Measurements from ENCODE around the gene TMEM260. TPM values are rescaled to one million over a fixed set of nuclear protein-coding genes. Genes with fewer than 3 reads are reported as not detected.
A peak's percentile ranks its signal among the peaks of the same experiment; 100 is the strongest.

The TMEM260 gene
- total RNA-seq, 1 experiment from 2014 or later, result 20.0 TPM

GRCh38 chr14:56648508-56649301 is 69.1 kb downstream of the TMEM260 start:
- no peak overlapping the region for H3K14ac ChIP-seq (ENCODE audit: insufficient read depth, low read length)
- DNase-seq, result no peak
- H3K4ac ChIP-seq (ENCODE audit: low read depth, low read length), result no peak overlapping the region
- no peak overlapping the region for H3K23ac ChIP-seq (ENCODE audit: insufficient read length, low read depth, low read length)
- no peak overlapping the region for H4K5ac ChIP-seq (ENCODE audit: insufficient read length, low read depth, low read length)
- H2BK20ac ChIP-seq (ENCODE audit: low read depth, low read length, poor library complexity, severe bottlenecking), result no peak overlapping the region
- H3K4me1 Mint-ChIP-seq, result peaks cover 24 to 28% of the 10 kb centered on the region in 2 experiments
- H2BK5ac ChIP-seq (ENCODE audit: insufficient read length, low read length), result no peak overlapping the region
- no peak overlapping the region for H2BK120ac ChIP-seq (ENCODE audit: low read depth, low read length, poor library complexity, severe bottlenecking)
- no peak overlapping the region for H3K56ac ChIP-seq (ENCODE audit: insufficient read length, low read depth, low read length)
- peak overlapping the region in 1 of 3 experiments; percentile 86; a peak in 4 of 7 replicates for H3K27ac Mint-ChIP-seq
- peaks cover 0 to 11% (median 0%) of the 10 kb centered on the region in 3 experiments; a peak in 1 of 7 replicates for H3K36me3 Mint-ChIP-seq (ENCODE audit: insufficient read depth in 1 of 3, low read depth in 3 of 3)
- H3K79me2 ChIP-seq (ENCODE audit: insufficient read depth, low read length), result no peaks in the 10 kb centered on the region
- H3K9me3 ChIP-seq (ENCODE audit: control insufficient read depth, low read depth, low read length), result no peaks in the 10 kb centered on the region
- no peak overlapping the region for H4K8ac ChIP-seq (replicated peaks; ENCODE audit: insufficient read length, low read depth, low read length)
- H3K18ac ChIP-seq (ENCODE audit: insufficient read length, low read depth, low read length), result no peak overlapping the region
- no peak overlapping the region for H3K4me3 Mint-ChIP-seq
- no peaks in the 10 kb centered on the region for H3K79me1 ChIP-seq (ENCODE audit: insufficient read depth, low read depth, low read length, poor library complexity, severe bottlenecking)
- H3K9ac ChIP-seq (ENCODE audit: extremely low read depth, insufficient read length, low read length), result no peak overlapping the region
- no peaks in the 10 kb centered on the region for H3K4me1 ChIP-seq (ENCODE audit: insufficient read depth, low read length)
- no peak overlapping the region for H4K91ac ChIP-seq (ENCODE audit: insufficient read length, low read depth, low read length)
- H2BK15ac ChIP-seq (ENCODE audit: low read depth, low read length), result no peak overlapping the region
- H3T11ph ChIP-seq (ENCODE audit: low read length), result no peak overlapping the region
- no peaks in the 10 kb centered on the region; a peak in 1 of 5 replicates for H3K9me3 Mint-ChIP-seq
- no peak overlapping the region for H2AFZ ChIP-seq (ENCODE audit: low read length)
- WGBS (ENCODE audit: extremely low coverage, insufficient read length, low lambda C conversion rate), result no CpG with 5 or more reads among the region's 6 CpGs
- H3K23me2 ChIP-seq (ENCODE audit: insufficient read length, low read depth, low read length, poor library complexity, severe bottlenecking), result no peaks in the 10 kb centered on the region
- H2AK5ac ChIP-seq (ENCODE audit: insufficient read length, low read length), result no peak overlapping the region
- no peak overlapping the region for H3K27ac ChIP-seq (ENCODE audit: insufficient read length, low read depth, low read length)
- no peaks in the 10 kb centered on the region for H3K27me3 ChIP-seq (ENCODE audit: insufficient read depth, low read length)
- no peaks in the 10 kb centered on the region for H4K20me1 ChIP-seq (ENCODE audit: control insufficient read depth, insufficient read depth, insufficient read length)
- no peak overlapping the region for H2BK12ac ChIP-seq (ENCODE audit: insufficient read length, low read depth, low read length)
- H3K27me3 Mint-ChIP-seq (ENCODE audit: low read depth), result no peaks in the 10 kb centered on the region; the same call in 1 of the 2 replicates
- no peak overlapping the region for H3K4me2 ChIP-seq (ENCODE audit: insufficient read depth, insufficient read length, low read length)
- TF ChIP-seq CTCF (conservative IDR thresholded peaks at IDR 0.05), result no peak

Measured in H9 (cell line).